AG04450 (cell line): Measurements from ENCODE around the gene CDKAL1. TPM values are rescaled to one million over a fixed set of nuclear protein-coding genes. Genes with fewer than 3 reads are reported as not detected.

Experiments
- CTCF ChIA-PET: fragments of 300-600, 350-600 bp; formaldehyde crosslinking; extraction: SDS; loops from one replicate; lab custom pipeline; 2022; ENCODE audit warnings: antibody characterized with exemption, inconsistent platforms; lab: Charles Lee
- POLR2A ChIA-PET: fragments of 350-600 bp; formaldehyde crosslinking; extraction: SDS; loops from one replicate; lab custom pipeline; 2021; ENCODE audit warnings: antibody characterized with exemption, inconsistent platforms; lab: Yijun Ruan, JAX
- DNase-seq: peaks from one replicate; pipeline ENCODE4 v3.0.0-alpha.2; 2011; ENCODE audit warnings: low read depth, low spot score
- H3K27ac ChIP-seq: one replicate; pipeline ENCODE4 v1.5.1; 2012; ENCODE audit warnings: low read depth, low read length, control low read depth
- H3K27me3 ChIP-seq: one replicate; pipeline ENCODE4 v1.6.0; 2012; ENCODE audit warnings: low read length; ENCODE audit not compliant: control insufficient read depth, insufficient read depth
- H3K4me3 ChIP-seq: 2 replicates; pipeline ENCODE4 v1.5.1; 2011; ENCODE audit warnings: mild to moderate bottlenecking, low read depth, low read length, control low read depth
- H3K9me3 ChIP-seq: 2 replicates; pipeline ENCODE4 v1.5.1; 2012; ENCODE audit warnings: low read length; ENCODE audit not compliant: control insufficient read depth, insufficient read depth
- CTCF ChIP-seq: IDR thresholded peaks from 2 replicates; pipeline ENCODE4 v1.5.1; 2011; ENCODE audit warnings: low read depth, low read length, control low read depth, inconsistent platforms
- polyA plus RNA-seq: library from polyadenylated mRNA; depleted of rRNA; stranded (reverse); fragments of >200 nt; gene quantifications from 2 replicates; pipeline ENCODE4 v1.2.3, GENCODE V29; 2011

CDKAL1 gene
- polyA plus RNA-seq, 1 experiment: 9.2 TPM

GRCh38 chr6:20997143-20997769 lies 463.0 kb downstream of the CDKAL1 start:
- H3K27ac ChIP-seq: no peak overlapping the region
- ChIA-PET CTCF (no interaction called here), POLR2A (interaction anchor here (0.6 kb wide), 1 partner anchor 19 kb away, joined by 5 read pairs; no protein-coding TSS in a partner anchor)
- H3K4me3 ChIP-seq: no peak overlapping the region
- TF ChIP-seq CTCF: no peak
- no peaks in the 10 kb centered on the region for H3K27me3 ChIP-seq
- H3K9me3 ChIP-seq: no peaks in the 10 kb centered on the region
- no peak for DNase-seq

- Histone ChIP-seq H3K9me3 (no peaks in the 10 kb centered on the region), H3K27ac (no peak overlapping the region)
- POLR2A ChIA-PET: no interaction called here
These were observed 463.5 kb downstream of the CDKAL1 start for GRCh38 chr6:20997770-20998147.

DNA sequence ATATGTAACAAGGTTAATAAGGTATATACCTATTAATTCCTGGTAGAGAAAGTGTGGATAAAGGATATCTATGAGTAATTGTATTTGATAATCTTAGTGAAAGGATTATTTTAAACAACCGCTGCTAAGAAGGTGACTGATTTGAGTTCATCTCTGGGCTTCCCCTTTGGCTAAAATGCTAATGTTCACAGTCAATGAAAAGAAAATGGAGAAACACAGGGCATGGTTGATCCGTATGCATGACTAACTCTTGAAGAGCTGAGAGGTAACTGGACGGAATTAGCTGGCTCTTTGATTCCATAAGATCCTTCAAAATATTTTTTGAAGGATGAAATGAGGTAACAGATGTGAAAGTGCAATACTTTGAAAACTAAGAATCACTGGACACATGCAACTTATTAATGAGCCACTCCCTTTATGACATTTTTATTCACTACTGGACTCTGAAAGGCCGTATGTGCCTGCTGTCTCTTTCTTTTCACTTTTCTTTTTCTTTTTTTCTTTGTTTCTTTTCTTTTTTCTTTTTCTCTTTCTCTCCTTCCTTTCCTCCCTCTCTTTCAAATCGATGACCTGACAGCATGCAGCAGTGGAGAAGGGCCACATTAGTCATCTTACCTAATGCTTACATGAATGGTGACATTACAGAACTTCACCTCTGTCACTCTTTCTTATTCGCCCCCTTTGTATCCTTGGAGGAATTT lies 464.6 kb downstream of the CDKAL1 start:
- no peaks in the 10 kb centered on the region for H3K27me3 ChIP-seq
- DNase-seq: no peak
- H3K9me3 ChIP-seq: no peaks in the 10 kb centered on the region
- no peak overlapping the region for H3K4me3 ChIP-seq
- POLR2A ChIA-PET: no interaction called here
- no peak overlapping the region for H3K27ac ChIP-seq
- no peak for TF ChIP-seq CTCF
- CTCF ChIA-PET: interaction anchor here (1.1 kb wide), 1 partner anchor 21 kb away, joined by 3 read pairs; no protein-coding TSS in a partner anchor

More at GRCh38 chr6:20997770-20998147, 463.5 kb downstream of the CDKAL1 start:
- no peak for DNase-seq
- CTCF ChIA-PET: interaction anchor here (1.1 kb wide), 1 partner anchor 22 kb away, joined by 3 read pairs; no protein-coding TSS in a partner anchor
- TF ChIP-seq CTCF: no peak
- Histone ChIP-seq H3K27me3 (no peaks in the 10 kb centered on the region), H3K4me3 (no peak overlapping the region)

DNA sequence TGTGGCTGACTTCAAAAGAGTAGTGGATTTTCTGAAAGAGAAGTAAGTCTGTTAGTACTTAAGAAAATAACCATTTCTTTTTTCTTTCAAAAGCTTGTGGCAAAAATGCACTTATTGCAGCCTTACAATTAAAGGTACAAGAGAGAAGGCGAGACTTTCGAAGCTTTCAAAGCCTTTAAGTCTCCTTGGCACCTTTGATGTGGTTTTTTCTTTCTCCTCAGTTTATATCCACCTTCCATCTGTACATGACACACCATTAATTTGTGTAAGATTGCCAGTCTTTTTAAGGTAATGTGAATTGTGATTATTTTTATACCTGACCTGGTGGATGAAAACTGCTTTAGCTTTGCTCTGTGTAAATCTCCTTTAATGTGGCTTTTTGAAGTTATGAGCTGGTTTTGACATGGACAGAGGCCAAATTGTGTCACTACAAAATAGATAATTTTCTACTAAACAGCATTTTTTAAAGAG lies 466.1 kb downstream of the CDKAL1 start:
- Histone ChIP-seq H3K4me3 (no peak overlapping the region), H3K27me3 (no peaks in the 10 kb centered on the region), H3K27ac (no peak overlapping the region), H3K9me3 (no peaks in the 10 kb centered on the region)
- CTCF ChIA-PET: interaction anchor here (0.6 kb wide), 1 partner anchor 13 kb away, joined by 4 read pairs; no protein-coding TSS in a partner anchor
- TF ChIP-seq CTCF: no peak
- POLR2A ChIA-PET: interaction anchor here (0.5 kb wide), 1 partner anchor 588 kb away, joined by 4 read pairs; no protein-coding TSS in a partner anchor
- no peak for DNase-seq

DNA sequence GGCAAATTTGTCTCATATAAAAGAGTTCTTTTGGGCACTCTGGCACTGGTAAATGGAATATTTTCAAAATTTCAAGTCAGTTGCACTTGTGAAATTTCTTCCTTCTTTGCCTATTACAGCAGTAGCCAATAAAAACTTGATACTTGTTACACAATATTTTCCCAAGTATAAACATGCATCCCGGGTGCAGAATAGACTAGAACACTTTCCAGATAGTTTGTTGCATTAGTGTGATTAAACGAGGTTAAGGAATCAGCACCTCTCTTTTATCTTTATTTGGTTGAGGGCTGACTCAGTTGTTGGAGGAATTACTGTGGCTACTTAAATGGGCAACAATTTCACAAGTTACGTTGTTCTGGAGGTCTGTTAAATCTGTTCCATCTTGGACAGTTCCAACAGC lies 467.5 kb downstream of the CDKAL1 start:
- CTCF ChIA-PET: no interaction called here
- no peaks in the 10 kb centered on the region for H3K9me3 ChIP-seq

More for the DNA sequence above, 467.5 kb downstream of the CDKAL1 start:
- H3K27me3 ChIP-seq: no peaks in the 10 kb centered on the region
- DNase-seq: no peak
- no peak overlapping the region for H3K27ac ChIP-seq
- POLR2A ChIA-PET: no interaction called here
- H3K4me3 ChIP-seq: no peak overlapping the region
- no peak for TF ChIP-seq CTCF
